ENCODE results near the gene NIPAL4. TPM values are rescaled to one million over a fixed set of nuclear protein-coding genes. Genes with fewer than 3 reads are reported as not detected.

Gene NIPAL4
- total RNA-seq, 1 experiment from 2014 or later, result 0.18 TPM

GRCh38 chr5:157485340-157485739 lies 25.3 kb downstream of the NIPAL4 start:
- no peaks in the 10 kb centered on the region for H3K27me3 ChIP-seq (replicated peaks)
- H3K4me3 ChIP-seq, result no peak overlapping the region
- H3K27ac ChIP-seq, result no peak overlapping the region
- peaks cover 96% of the 10 kb centered on the region for H3K36me3 ChIP-seq
- H3K9me3 ChIP-seq (replicated peaks), result no peaks in the 10 kb centered on the region
- peaks cover 9% of the 10 kb centered on the region; the same call in 1 of the 2 replicates for H3K4me1 ChIP-seq (replicated peaks)
- no peak for DNase-seq (ENCODE audit: low read depth in 1 of 2, low spot score in 2 of 2)

GRCh38 chr5:157485811-157486210 lies 25.8 kb downstream of the NIPAL4 start:
- peaks cover 96% of the 10 kb centered on the region for H3K36me3 ChIP-seq
- H3K4me1 ChIP-seq (replicated peaks), result peaks cover 9% of the 10 kb centered on the region; the same call in 1 of the 2 replicates
- DNase-seq (ENCODE audit: low read depth in 1 of 2, low spot score in 2 of 2), result no peak
- H3K9me3 ChIP-seq (replicated peaks), result no peaks in the 10 kb centered on the region
- no peaks in the 10 kb centered on the region for H3K27me3 ChIP-seq (replicated peaks)
- no peak overlapping the region for H3K4me3 ChIP-seq
- H3K27ac ChIP-seq, result no peak overlapping the region

GRCh38 chr5:157486221-157486681 lies 26.2 kb downstream of the NIPAL4 start:
- no peak for DNase-seq (ENCODE audit: low read depth in 1 of 2, low spot score in 2 of 2)

DNA sequence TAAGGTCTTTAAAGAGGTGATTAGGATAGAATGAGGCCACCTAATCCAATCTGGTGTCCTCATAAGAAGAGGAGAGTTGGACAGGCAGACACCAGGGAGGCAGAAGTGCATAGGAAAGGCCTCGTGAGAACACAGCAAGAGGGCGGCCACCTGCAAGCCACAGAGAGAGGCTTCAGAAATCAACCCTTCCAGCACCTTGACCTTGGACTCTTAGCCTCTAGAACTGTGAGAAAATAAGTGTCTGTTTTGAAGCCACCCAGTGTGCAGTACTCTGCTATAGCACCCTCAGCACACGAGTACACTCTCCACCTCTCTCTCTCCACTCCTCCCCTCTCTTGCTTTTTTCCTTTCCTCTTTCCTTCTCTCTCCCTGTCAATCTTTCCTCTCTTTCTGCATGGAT lies 26.8 kb downstream of the NIPAL4 start:
- Histone ChIP-seq H3K9me3 (replicated peaks) (no peaks in the 10 kb centered on the region), H3K27me3 (replicated peaks) (no peaks in the 10 kb centered on the region), H3K27ac (no peak overlapping the region), H3K4me1 (replicated peaks) (no peaks in the 10 kb centered on the region), H3K4me3 (no peak overlapping the region), H3K36me3 (peaks cover 96% of the 10 kb centered on the region)
- DNase-seq (ENCODE audit: low read depth in 1 of 2, low spot score in 2 of 2), result no peak

More at GRCh38 chr5:157486221-157486681, 26.2 kb downstream of the NIPAL4 start:
- no peaks in the 10 kb centered on the region for H3K27me3 ChIP-seq (replicated peaks)
- H3K36me3 ChIP-seq, result peaks cover 96% of the 10 kb centered on the region
- H3K4me3 ChIP-seq, result no peak overlapping the region
- peaks cover 4% of the 10 kb centered on the region; the same call in 1 of the 2 replicates for H3K4me1 ChIP-seq (replicated peaks)
- no peak overlapping the region for H3K27ac ChIP-seq
- H3K9me3 ChIP-seq (replicated peaks), result no peaks in the 10 kb centered on the region

DNA sequence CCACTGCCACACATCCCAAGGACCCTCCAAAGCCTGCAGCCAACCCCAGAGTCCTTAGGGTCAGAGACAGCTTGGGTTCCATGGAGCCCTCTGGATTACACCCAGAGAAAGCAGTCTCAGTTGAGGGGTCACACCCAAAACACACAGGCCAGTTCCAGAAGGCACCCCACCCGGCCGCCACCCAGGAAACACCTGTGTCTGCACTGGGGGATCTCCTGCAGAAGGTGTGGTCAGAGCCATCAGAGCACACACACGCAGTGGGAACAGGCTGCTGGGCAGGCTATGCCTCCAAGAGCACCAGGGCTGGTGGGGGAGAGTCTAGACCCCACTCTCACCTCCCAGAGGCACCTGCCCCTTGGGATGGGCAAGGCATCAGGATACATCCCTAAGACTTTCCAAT lies 27.3 kb downstream of the NIPAL4 start:
- Histone ChIP-seq H3K27me3 (replicated peaks) (no peaks in the 10 kb centered on the region), H3K9me3 (replicated peaks) (no peaks in the 10 kb centered on the region), H3K4me1 (replicated peaks) (no peaks in the 10 kb centered on the region), H3K27ac (no peak overlapping the region), H3K36me3 (peaks cover 96% of the 10 kb centered on the region), H3K4me3 (no peak overlapping the region)
- DNase-seq (ENCODE audit: low read depth in 1 of 2, low spot score in 2 of 2), result no peak

DNA sequence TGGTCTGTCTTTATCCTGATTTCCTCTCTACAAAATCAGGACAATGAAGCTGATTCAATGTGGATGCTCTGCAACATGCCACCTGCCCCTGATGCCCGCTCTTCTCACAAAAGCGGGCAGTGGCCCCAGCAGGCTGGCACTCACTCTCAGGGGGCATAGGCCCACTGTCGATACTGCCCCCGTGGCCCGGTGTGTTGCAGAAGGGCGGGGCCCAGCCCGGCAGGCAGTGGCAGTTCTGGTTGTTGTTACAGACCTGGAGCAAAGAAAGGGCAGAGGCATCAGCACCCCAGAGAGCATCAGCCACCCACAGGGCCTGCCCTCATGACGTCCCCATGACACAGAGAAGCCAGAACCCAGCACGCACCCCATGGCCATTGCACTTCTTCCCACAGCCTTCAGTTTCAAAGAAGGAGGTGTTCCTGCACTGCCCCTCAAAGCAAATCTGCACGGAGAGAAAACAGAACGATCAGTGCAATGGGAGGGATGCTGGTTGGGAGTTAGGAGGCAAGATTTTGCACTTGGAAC lies 31.5 kb downstream of the NIPAL4 start:
- H3K4me3 ChIP-seq, result no peak overlapping the region
- no peaks in the 10 kb centered on the region for H3K27me3 ChIP-seq (replicated peaks)
- H3K4me1 ChIP-seq (replicated peaks), result no peaks in the 10 kb centered on the region
- no peak overlapping the region for H3K27ac ChIP-seq
- H3K9me3 ChIP-seq (replicated peaks), result no peaks in the 10 kb centered on the region
- peaks cover 94% of the 10 kb centered on the region for H3K36me3 ChIP-seq
- no peak for DNase-seq (ENCODE audit: low read depth in 1 of 2, low spot score in 2 of 2)

- no peaks in the 10 kb centered on the region for H3K27me3 ChIP-seq (replicated peaks)
- H3K36me3 ChIP-seq, result peaks cover 93% of the 10 kb centered on the region
Observed at GRCh38 chr5:157492886-157493285, 32.9 kb downstream of the NIPAL4 start.

DNA sequence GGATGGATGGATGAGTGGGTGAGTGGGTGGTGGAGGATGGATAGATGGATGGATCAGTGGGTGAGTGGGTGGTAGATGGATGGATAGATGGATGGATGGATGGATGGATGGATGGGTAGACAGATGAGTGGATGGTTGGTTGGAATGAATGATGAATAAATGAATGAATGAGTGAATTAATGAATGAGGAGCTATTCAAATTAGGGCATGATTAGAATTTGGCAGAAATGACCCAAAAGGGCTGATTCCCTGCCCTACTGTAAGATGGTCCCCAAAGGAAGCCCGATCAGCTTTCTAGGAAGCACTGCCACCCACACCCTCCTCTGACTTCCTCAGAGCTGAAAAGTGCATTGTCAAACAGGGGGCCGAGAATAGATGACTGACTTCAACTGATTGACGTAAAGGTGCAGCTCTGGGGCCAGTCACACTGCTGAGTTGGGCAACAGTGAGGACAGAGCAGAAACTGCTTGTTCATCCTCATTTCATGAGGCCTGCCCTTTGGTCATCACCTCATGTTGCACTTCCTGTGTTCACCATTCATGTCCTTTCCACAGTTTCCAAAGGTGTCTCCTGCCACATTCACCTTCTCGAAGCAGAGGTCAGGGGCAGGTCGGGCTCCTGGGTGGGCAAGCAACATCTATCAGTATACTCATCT lies 34.3 kb downstream of the NIPAL4 start:
- no peak overlapping the region for H3K4me3 ChIP-seq
- no peaks in the 10 kb centered on the region for H3K27me3 ChIP-seq (replicated peaks)
- no peak for DNase-seq (ENCODE audit: low read depth in 1 of 2, low spot score in 2 of 2)
- H3K27ac ChIP-seq, result no peak overlapping the region
- peaks cover 90% of the 10 kb centered on the region for H3K36me3 ChIP-seq
- H3K9me3 ChIP-seq (replicated peaks), result no peaks in the 10 kb centered on the region
- H3K4me1 ChIP-seq (replicated peaks), result no peaks in the 10 kb centered on the region

More at GRCh38 chr5:157492886-157493285, 32.9 kb downstream of the NIPAL4 start:
- H3K9me3 ChIP-seq (replicated peaks), result no peaks in the 10 kb centered on the region
- no peaks in the 10 kb centered on the region for H3K4me1 ChIP-seq (replicated peaks)
- DNase-seq (ENCODE audit: low read depth in 1 of 2, low spot score in 2 of 2), result no peak
- H3K4me3 ChIP-seq, result no peak overlapping the region
- no peak overlapping the region for H3K27ac ChIP-seq

GRCh38 chr5:157496864-157497263 lies 36.9 kb downstream of the NIPAL4 start:
- Histone ChIP-seq H3K27ac (no peak overlapping the region), H3K9me3 (replicated peaks) (no peaks in the 10 kb centered on the region), H3K36me3 (peaks cover 87% of the 10 kb centered on the region), H3K4me1 (replicated peaks) (no peaks in the 10 kb centered on the region), H3K27me3 (replicated peaks) (no peaks in the 10 kb centered on the region), H3K4me3 (no peak overlapping the region)
- no peak for DNase-seq (ENCODE audit: low read depth in 1 of 2, low spot score in 2 of 2)

DNA sequence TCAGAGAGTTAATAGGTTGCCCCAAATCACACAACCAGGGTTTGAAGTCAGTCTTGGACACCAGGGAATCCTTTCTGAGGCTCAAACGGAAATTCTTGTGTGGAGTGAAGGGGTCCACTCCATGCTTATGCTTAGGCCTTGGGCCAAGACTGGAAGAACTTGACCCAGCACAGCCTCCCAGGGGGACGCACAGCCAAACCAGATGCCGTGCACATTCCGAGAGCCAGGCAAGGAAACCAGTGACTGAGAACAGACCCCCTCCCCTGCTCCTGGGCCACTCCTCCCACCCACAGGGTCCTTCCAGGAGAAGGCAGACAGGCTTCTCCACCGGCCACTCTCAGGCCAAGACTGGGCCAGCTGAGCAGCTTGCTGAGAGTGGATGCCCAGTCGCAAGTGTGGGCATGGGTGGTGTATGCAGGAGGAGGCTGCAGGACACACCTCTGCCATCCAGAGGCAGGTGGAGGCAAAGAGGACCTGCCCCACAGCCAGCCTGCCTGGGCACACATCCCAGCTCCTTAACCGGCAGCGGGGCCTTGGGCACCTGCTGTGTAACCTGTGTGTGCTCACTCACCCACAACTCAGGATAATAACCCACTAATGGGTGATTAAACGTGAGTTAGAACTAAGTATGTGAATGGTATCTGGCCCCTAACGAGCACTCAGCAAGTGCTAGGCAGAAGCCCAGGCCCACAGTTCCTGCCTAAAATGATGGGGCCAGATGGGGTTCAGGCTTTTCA lies 38.0 kb downstream of the NIPAL4 start:
- Histone ChIP-seq H3K27ac (no peak overlapping the region), H3K4me1 (replicated peaks) (no peaks in the 10 kb centered on the region)

GRCh38 chr5:157502143-157502647 lies 42.2 kb downstream of the NIPAL4 start:
- Histone ChIP-seq H3K4me1 (replicated peaks) (no peaks in the 10 kb centered on the region; the same call in 1 of the 2 replicates), H3K9me3 (replicated peaks) (no peaks in the 10 kb centered on the region), H3K27me3 (replicated peaks) (no peaks in the 10 kb centered on the region), H3K36me3 (peaks cover 88% of the 10 kb centered on the region), H3K27ac (no peak overlapping the region), H3K4me3 (no peak overlapping the region)
- DNase-seq (ENCODE audit: low read depth in 1 of 2, low spot score in 2 of 2), result no peak

More for the DNA sequence above, 38.0 kb downstream of the NIPAL4 start:
- Histone ChIP-seq H3K9me3 (replicated peaks) (no peaks in the 10 kb centered on the region), H3K27me3 (replicated peaks) (no peaks in the 10 kb centered on the region), H3K36me3 (peaks cover 87% of the 10 kb centered on the region), H3K4me3 (no peak overlapping the region)
- DNase-seq (ENCODE audit: low read depth in 1 of 2, low spot score in 2 of 2), result no peak

DNA sequence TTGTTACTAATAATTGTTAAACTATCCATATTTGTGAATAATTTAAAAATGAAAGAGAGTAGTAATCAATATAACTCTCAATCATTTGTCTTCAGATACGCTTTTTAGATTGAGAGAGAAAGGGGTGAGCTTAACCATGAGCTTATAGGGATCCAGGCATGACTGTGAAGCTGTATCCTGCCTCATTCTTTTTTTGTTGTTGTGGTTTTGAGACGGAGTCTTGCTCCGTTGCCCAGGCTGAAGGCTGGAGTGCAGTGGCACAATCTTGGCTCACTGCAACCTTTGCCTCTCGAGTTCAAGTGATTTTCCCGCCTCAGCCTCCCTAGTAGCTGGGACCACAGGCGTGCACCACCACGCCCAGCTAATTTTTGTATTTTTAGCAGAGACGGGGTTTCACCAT lies 44.0 kb downstream of the NIPAL4 start:
- Histone ChIP-seq H3K9me3 (replicated peaks) (no peaks in the 10 kb centered on the region), H3K27me3 (replicated peaks) (no peaks in the 10 kb centered on the region), H3K4me3 (no peak overlapping the region), H3K27ac (no peak overlapping the region), H3K36me3 (peaks cover 88% of the 10 kb centered on the region), H3K4me1 (replicated peaks) (no peaks in the 10 kb centered on the region; the same call in 1 of the 2 replicates)
- no peak for DNase-seq (ENCODE audit: low read depth in 1 of 2, low spot score in 2 of 2)

GRCh38 chr5:157505496-157505895 lies 45.5 kb downstream of the NIPAL4 start:
- H3K4me1 ChIP-seq (replicated peaks), result no peaks in the 10 kb centered on the region; the same call in 1 of the 2 replicates
- no peaks in the 10 kb centered on the region for H3K9me3 ChIP-seq (replicated peaks)
- peaks cover 88% of the 10 kb centered on the region for H3K36me3 ChIP-seq
- no peak for DNase-seq (ENCODE audit: low read depth in 1 of 2, low spot score in 2 of 2)
- H3K4me3 ChIP-seq, result no peak overlapping the region
- H3K27ac ChIP-seq, result no peak overlapping the region
- H3K27me3 ChIP-seq (replicated peaks), result no peaks in the 10 kb centered on the region
